ENCODE results near the gene COLEC11. TPM values are rescaled to one million over a fixed set of nuclear protein-coding genes. Genes with fewer than 3 reads are reported as not detected.

COLEC11 gene
- total RNA-seq, 4 donors from 2014 or later: 0.34 to 0.84 (median 0.59) TPM; not detected in 1

DNA sequence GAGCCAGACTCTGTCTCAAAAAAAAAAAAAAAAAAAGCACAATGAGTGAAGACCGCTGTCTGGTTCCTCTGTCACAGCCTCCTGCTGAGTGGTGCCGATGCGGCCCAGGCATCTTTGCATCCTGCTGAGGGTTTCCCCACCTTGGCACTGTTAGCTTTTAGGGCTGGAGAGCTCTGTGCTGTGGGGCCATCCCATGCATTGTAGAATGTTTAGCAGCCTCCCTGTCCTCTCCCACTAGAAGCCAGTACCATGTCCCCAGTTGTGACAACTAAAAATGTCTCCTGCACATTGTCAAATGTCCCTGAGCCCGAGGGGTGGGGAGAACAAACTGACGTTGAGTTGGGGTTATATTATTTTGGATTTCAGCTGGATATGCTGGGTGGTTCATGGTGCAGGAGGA lies 7.9 kb upstream of the COLEC11 start:
- TF ChIP-seq CTCF (IDR thresholded peaks at IDR 0.05) (no peak), POLR2A (IDR thresholded peaks at IDR 0.05) (no peak)
- peak in 1 of 2 donors; percentile 56 for DNase-seq (ENCODE audit: low spot score in 2 of 2)
- WGBS, 2 donors: 89 to 92% methylated on average over 5 of the region's 5 CpGs
- no peak overlapping the region for H3K4me3 ChIP-seq (ENCODE audit: low read depth, poor library complexity, severe bottlenecking)
- intact Hi-C loops (cut with DNase I; ENCODE audit: low total_unique reads): no loop called here

GRCh38 chr2:3587432-3587831 lies 7.5 kb upstream of the COLEC11 start:
- TF ChIP-seq CTCF (IDR thresholded peaks at IDR 0.05) (no peak), POLR2A (IDR thresholded peaks at IDR 0.05) (no peak)
- WGBS, 2 donors: 92% methylated on average over 6 of the region's 6 CpGs
- H3K4me3 ChIP-seq (ENCODE audit: low read depth, poor library complexity, severe bottlenecking): no peak overlapping the region
- DNase-seq (ENCODE audit: low spot score in 2 of 2): peak in 1 of 2 donors; percentile 62
- intact Hi-C loops (cut with DNase I; ENCODE audit: low total_unique reads): no loop called here

DNA sequence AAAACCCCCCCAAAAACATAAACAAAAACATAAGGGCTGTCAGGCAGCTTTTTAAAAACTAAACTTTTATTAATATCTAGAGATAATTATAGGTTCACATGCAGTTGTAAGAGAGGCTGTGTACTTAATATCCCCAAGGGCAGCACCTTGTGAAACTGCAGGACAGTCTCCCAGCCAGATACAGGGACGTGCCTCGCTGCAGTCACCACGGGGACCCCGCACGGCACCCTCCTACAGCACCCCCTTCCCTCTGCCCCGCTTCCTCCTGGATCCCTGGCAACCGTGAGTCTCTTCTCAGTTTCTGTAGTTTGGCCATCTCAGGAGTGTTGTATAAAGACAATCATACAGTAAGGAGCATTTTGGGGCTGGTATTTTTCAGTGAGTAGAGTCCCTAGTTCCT lies 6.8 kb upstream of the COLEC11 start:
- intact Hi-C loops (cut with DNase I; ENCODE audit: low total_unique reads): no loop called here
- no peak for TF ChIP-seq CTCF (IDR thresholded peaks at IDR 0.05)
- TF ChIP-seq POLR2A (IDR thresholded peaks at IDR 0.05): no peak
- H3K4me3 ChIP-seq (ENCODE audit: low read depth, poor library complexity, severe bottlenecking): no peak overlapping the region
- no peak for DNase-seq (ENCODE audit: low spot score in 2 of 2)
- WGBS, 2 donors: 88 to 90% methylated on average over 7 of the region's 7 CpGs

- TF ChIP-seq POLR2A (IDR thresholded peaks at IDR 0.05): no peak
- TF ChIP-seq CTCF (IDR thresholded peaks at IDR 0.05): no peak
- 92 to 93% methylated on average over 11 of the region's 11 CpGs for WGBS, 2 donors
- peak in 1 of 2 donors; percentile 69 for DNase-seq (ENCODE audit: low spot score in 2 of 2)
Observed at GRCh38 chr2:3589086-3589485, 5.8 kb upstream of the COLEC11 start.

GRCh38 chr2:3595404-3595803 lies 492 bp downstream of the COLEC11 start:
- no peak overlapping the region for H3K4me3 ChIP-seq (ENCODE audit: low read depth, poor library complexity, severe bottlenecking)
- 89 to 90% methylated on average over 11 of the region's 11 CpGs for WGBS, 2 donors
- TF ChIP-seq POLR2A (IDR thresholded peaks at IDR 0.05) (no peak), CTCF (IDR thresholded peaks at IDR 0.05) (no peak)
- DNase-seq (ENCODE audit: low spot score in 2 of 2): peak in 1 of 2 donors; percentile 74
- intact Hi-C loops (cut with DNase I; ENCODE audit: low total_unique reads): no loop called here

More at GRCh38 chr2:3589086-3589485, 5.8 kb upstream of the COLEC11 start:
- no peak overlapping the region for H3K4me3 ChIP-seq (ENCODE audit: low read depth, poor library complexity, severe bottlenecking)
- intact Hi-C loops (cut with DNase I; ENCODE audit: low total_unique reads): no loop called here

GRCh38 chr2:3595985-3596384 lies 1.1 kb downstream of the COLEC11 start:
- TF ChIP-seq POLR2A (IDR thresholded peaks at IDR 0.05) (no peak), CTCF (IDR thresholded peaks at IDR 0.05) (no peak)
- 81 to 92% methylated on average over 6 of the region's 6 CpGs for WGBS, 2 donors
- no peak for DNase-seq (ENCODE audit: low spot score in 2 of 2)
- H3K4me3 ChIP-seq (ENCODE audit: low read depth, poor library complexity, severe bottlenecking): no peak overlapping the region
- intact Hi-C loops (cut with DNase I; ENCODE audit: low total_unique reads): no loop called here
